ENCODE results near the gene PMEPA1. TPM values are rescaled to one million over a fixed set of nuclear protein-coding genes. Genes with fewer than 3 reads are reported as not detected.

Gene PMEPA1
- total RNA-seq, 2 experiments from 2014 or later: 15.7 to 18.0 TPM

DNA sequence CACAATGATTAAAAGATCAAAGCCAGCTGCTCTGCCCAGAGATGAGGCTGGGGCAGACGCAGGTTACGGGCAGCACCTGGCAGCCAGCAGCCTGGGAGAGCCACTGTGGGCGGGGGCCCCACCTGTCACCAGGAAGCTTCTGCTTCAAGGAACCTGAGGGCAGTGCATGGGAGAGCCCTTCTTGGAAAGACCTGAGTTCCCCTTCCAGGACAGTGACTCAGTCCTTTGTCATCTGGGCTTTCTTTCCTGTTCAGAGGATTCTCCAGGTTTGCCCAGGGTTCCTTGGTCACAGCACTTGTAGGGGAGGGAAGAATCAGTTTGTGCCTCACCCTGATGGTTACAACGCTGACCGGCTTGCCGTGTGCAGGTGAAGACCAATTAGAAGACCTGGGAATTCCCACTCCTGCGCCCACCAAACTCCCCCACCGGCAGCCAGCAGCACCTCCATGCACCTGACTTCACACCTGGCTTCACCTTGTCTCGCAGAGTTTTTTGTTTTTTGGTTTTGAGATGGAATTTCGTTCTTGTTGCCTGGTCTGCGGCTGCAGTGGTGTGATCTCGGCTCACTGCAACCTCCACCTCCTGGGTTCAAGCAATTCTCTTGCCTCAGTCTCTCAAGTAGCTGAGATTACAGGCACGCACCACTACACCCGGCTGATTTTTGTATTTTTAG, 91.6 kb downstream of the PMEPA1 start:
- no peaks in the 10 kb centered on the region for H3K27me3 Mint-ChIP-seq

DNA sequence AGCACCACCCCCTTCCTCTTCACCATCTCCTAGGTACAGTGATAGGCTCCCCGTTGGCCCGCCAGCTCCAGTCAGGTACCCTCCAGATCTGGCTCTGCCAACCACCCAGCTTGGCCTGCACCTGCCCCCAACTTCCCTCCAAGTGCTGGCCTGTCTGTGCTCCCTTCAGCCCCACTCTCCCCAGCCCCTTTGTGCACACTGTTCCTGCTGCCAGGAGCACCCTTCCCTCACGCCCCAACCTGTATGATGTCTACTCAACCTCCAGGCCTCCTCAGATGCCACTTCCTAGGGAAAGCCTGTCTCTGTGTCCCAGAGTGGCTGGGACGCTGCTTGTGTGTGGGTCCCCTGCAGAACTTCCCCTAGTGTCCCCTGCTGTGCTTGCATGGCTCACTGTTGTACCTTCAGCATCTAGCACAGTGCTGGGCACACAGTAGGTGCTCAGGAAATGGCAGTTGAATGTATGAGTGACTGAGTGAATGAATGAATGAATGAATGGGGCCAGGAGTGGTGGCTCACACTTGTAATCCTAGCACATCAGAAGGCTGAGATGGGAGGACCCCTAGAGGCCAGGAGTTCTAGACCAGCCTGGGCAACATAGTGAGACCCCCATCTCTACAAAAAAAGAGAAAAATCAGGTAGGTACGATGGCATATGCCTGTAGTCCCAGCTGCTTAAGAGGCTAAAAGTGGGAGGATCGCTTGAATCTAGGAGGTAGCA, 92.6 kb downstream of the PMEPA1 start:
- peak overlapping the region; percentile 45 for H3K4me3 Mint-ChIP-seq
- intact Hi-C loops (cut with DNase I, micrococcal nuclease): loop anchor here in 1 of 2 experiments (5.0 kb wide), 1 partner anchor 35 kb away; no protein-coding TSS in a partner anchor
- ATAC-seq (ENCODE audit: poor library complexity): no peak
- Histone ChIP-seq H3K4me3 (ENCODE audit: low read length) (no peak overlapping the region), H3K27ac (ENCODE audit: low read depth in 1 of 2, low read length in 2 of 2) (peak overlapping the region in 1 of 2 donors; percentile 90), H3K9me3 (ENCODE audit: control insufficient read depth in 1 of 2, insufficient read depth in 1 of 2, low read length in 2 of 2) (no peaks in the 10 kb centered on the region), H3K4me1 (ENCODE audit: insufficient read depth, low read length) (peaks cover 71% of the 10 kb centered on the region), H3K27me3 (ENCODE audit: control insufficient read depth in 1 of 2, insufficient read depth in 2 of 2, low read length in 2 of 2) (no peaks in the 10 kb centered on the region), H3K36me3 (ENCODE audit: insufficient read depth, low read length) (peaks cover 35% of the 10 kb centered on the region)
- TF ChIP-seq, protein P1, sequence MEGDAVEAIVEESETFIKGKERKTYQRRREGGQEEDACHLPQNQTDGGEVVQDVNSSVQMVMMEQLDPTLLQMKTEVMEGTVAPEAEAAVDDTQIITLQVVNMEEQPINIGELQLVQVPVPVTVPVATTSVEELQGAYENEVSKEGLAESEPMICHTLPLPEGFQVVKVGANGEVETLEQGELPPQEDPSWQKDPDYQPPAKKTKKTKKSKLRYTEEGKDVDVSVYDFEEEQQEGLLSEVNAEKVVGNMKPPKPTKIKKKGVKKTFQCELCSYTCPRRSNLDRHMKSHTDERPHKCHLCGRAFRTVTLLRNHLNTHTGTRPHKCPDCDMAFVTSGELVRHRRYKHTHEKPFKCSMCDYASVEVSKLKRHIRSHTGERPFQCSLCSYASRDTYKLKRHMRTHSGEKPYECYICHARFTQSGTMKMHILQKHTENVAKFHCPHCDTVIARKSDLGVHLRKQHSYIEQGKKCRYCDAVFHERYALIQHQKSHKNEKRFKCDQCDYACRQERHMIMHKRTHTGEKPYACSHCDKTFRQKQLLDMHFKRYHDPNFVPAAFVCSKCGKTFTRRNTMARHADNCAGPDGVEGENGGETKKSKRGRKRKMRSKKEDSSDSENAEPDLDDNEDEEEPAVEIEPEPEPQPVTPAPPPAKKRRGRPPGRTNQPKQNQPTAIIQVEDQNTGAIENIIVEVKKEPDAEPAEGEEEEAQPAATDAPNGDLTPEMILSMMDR (IDR thresholded peaks at IDR 0.05): no peak
- H3K4me1 Mint-ChIP-seq (ENCODE audit: low read depth): peaks cover 57% of the 10 kb centered on the region
- H3K9me3 Mint-ChIP-seq: no peaks in the 10 kb centered on the region
- no peak for DNase-seq
- ChIA-PET CTCF (interaction anchor here (1.1 to 1.3 kb wide), 2 partner anchors 37 kb away, joined by 3 to 6 read pairs; no protein-coding TSS in a partner anchor), POLR2A (interaction anchor here (1.0 to 1.4 kb wide), 4 partner anchors 10 to 13 kb away, joined by 3 to 8 read pairs (median 4); no protein-coding TSS in a partner anchor)
- peak overlapping the region; percentile 94 for H3K27ac Mint-ChIP-seq
- H3K27me3 Mint-ChIP-seq: no peaks in the 10 kb centered on the region
- H3K36me3 Mint-ChIP-seq (ENCODE audit: low read depth): peaks cover 40% of the 10 kb centered on the region

More for the DNA sequence above, 91.6 kb downstream of the PMEPA1 start:
- Histone ChIP-seq H3K27ac (ENCODE audit: low read depth in 1 of 2, low read length in 2 of 2) (peak overlapping the region; percentile 78 to 90), H3K27me3 (ENCODE audit: control insufficient read depth in 1 of 2, insufficient read depth in 2 of 2, low read length in 2 of 2) (no peaks in the 10 kb centered on the region), H3K4me1 (ENCODE audit: insufficient read depth, low read length) (peaks cover 80% of the 10 kb centered on the region), H3K36me3 (ENCODE audit: insufficient read depth, low read length) (peaks cover 25% of the 10 kb centered on the region), H3K4me3 (ENCODE audit: low read length) (peak overlapping the region; percentile 71), H3K9me3 (ENCODE audit: control insufficient read depth in 1 of 2, insufficient read depth in 1 of 2, low read length in 2 of 2) (no peaks in the 10 kb centered on the region)
- no peaks in the 10 kb centered on the region for H3K9me3 Mint-ChIP-seq
- peaks cover 64% of the 10 kb centered on the region for H3K4me1 Mint-ChIP-seq (ENCODE audit: low read depth)
- TF ChIP-seq, protein P1 (IDR thresholded peaks at IDR 0.05): no peak
- ATAC-seq (ENCODE audit: poor library complexity) (no peak), DNase-seq (peak in 6 of 14 experiments; percentile 29 to 64 (median 36))
- H3K36me3 Mint-ChIP-seq (ENCODE audit: low read depth): peaks cover 42% of the 10 kb centered on the region
- H3K27ac Mint-ChIP-seq: peak overlapping the region; percentile 94
- peak overlapping the region; percentile 76 for H3K4me3 Mint-ChIP-seq
- intact Hi-C loops (cut with DNase I, micrococcal nuclease): loop anchor here in 1 of 2 experiments (5.0 kb wide), 1 partner anchor 34 kb away; no protein-coding TSS in a partner anchor
- ChIA-PET POLR2A (interaction anchor here (1.0 to 3.4 kb wide), 9 partner anchors 10 to 220 kb away, joined by 3 to 139 read pairs (median 7); partner anchors contain the start of gene PMEPA1), CTCF (interaction anchor here (1.3 to 3.1 kb wide), 3 partner anchors 12 to 36 kb away, joined by 6 to 12 read pairs (median 9); no protein-coding TSS in a partner anchor)

DNA sequence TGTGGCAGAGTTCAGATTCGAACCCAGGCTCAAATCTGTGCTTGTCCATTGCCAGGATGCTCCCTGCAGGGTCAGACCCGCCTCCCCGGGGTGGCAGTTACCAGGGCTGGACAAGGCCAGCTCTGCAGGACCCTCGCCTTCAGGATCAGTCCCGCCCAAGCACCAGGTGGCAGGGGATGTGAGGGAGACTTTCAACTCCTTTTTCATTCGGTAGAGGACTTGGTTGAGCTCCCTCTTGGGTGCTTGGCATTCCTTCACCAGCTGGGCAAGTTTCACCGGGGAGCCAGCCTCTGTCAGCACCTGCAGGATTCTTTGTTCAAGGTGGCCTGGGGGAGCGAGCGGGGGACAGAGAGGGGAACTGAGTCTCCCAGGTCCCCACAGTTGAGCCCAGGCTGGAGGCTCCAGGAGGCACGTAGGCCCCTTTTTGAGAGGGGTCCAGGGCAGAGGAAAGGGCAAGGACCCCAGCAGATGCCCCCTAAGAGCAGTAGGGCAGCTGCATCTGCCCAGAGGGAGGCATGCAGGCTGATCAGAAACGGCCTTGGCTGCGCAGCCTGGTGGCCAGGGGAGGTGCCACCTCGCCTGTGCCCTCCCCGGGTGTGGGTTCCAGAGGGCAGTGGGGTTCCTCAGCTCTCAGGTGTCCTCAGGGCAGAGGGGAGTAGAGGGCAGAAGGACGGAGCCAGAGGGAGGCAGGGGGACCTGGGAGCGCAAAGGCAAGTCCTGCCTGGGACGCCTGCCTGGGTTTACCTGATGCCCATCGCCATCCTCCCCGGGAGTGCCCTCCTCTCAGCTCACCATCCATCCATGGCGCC, 93.5 kb downstream of the PMEPA1 start:
- no peaks in the 10 kb centered on the region for H3K27me3 ChIP-seq (ENCODE audit: control insufficient read depth in 1 of 2, insufficient read depth in 2 of 2, low read length in 2 of 2)
- H3K27ac Mint-ChIP-seq: peak overlapping the region; percentile 94
- no peaks in the 10 kb centered on the region for H3K9me3 ChIP-seq (ENCODE audit: control insufficient read depth in 1 of 2, insufficient read depth in 1 of 2, low read length in 2 of 2)
- intact Hi-C loops (cut with DNase I, micrococcal nuclease): loop anchor here in 1 of 2 experiments (5.0 kb wide), 1 partner anchor 36 kb away; no protein-coding TSS in a partner anchor
- DNase-seq: no peak
- peaks cover 62% of the 10 kb centered on the region for H3K4me1 ChIP-seq (ENCODE audit: insufficient read depth, low read length)
- ChIA-PET CTCF (interaction anchor here (1.1 kb wide), 1 partner anchor 38 kb away, joined by 3 read pairs; no protein-coding TSS in a partner anchor), POLR2A (interaction anchor here (1.4 to 1.6 kb wide), 2 partner anchors 11 to 14 kb away, joined by 8 to 10 read pairs; no protein-coding TSS in a partner anchor)
- peaks cover 50% of the 10 kb centered on the region for H3K4me1 Mint-ChIP-seq (ENCODE audit: low read depth)
- H3K9me3 Mint-ChIP-seq: no peaks in the 10 kb centered on the region
- H3K36me3 ChIP-seq (ENCODE audit: insufficient read depth, low read length): peaks cover 44% of the 10 kb centered on the region
- no peaks in the 10 kb centered on the region for H3K27me3 Mint-ChIP-seq
- TF ChIP-seq, protein P1 (IDR thresholded peaks at IDR 0.05): no peak
- H3K4me3 Mint-ChIP-seq: no peak overlapping the region
- no peak overlapping the region for H3K27ac ChIP-seq (ENCODE audit: low read depth in 1 of 2, low read length in 2 of 2)
- no peak for ATAC-seq (ENCODE audit: poor library complexity)
- peaks cover 40% of the 10 kb centered on the region for H3K36me3 Mint-ChIP-seq (ENCODE audit: low read depth)
- H3K4me3 ChIP-seq (ENCODE audit: low read length): no peak overlapping the region

All from CD4-positive, alpha-beta T cell (primary cell).